HUES48 (cell line): ENCODE results near the gene TRPC5OS.

ENCODE experiments used
- H3K27ac ChIP-seq: one replicate; pipeline ENCODE4 v1.7.0; 2013; ENCODE audit warnings: low read depth, low read length, inconsistent platforms
- H3K27me3 ChIP-seq: 2 replicates; pipeline ENCODE4 v1.6.1; 2013; ENCODE audit warnings: mild to moderate bottlenecking, low read length; ENCODE audit not compliant: control insufficient read depth, insufficient read depth
- H3K36me3 ChIP-seq: 2 replicates; pipeline ENCODE4 v1.6.1; 2013; ENCODE audit warnings: low read length; ENCODE audit not compliant: control insufficient read depth, insufficient read depth
- H3K4me1 ChIP-seq: 2 replicates; pipeline ENCODE4 v1.6.1; 2013; ENCODE audit warnings: mild to moderate bottlenecking, low read length; ENCODE audit not compliant: control insufficient read depth, insufficient read depth
- H3K4me3 ChIP-seq: 2 replicates; pipeline ENCODE4 v1.5.1; 2013; ENCODE audit warnings: mild to moderate bottlenecking, low read depth, low read length
- H3K9ac ChIP-seq: 2 replicates; pipeline ENCODE4 v1.6.1; 2013; ENCODE audit warnings: mild to moderate bottlenecking, low read depth, low read length, moderate library complexity
- H3K9me3 ChIP-seq: 2 replicates; pipeline ENCODE4 v1.6.1; 2013; ENCODE audit warnings: low read length; ENCODE audit not compliant: control insufficient read depth, insufficient read depth

The TRPC5OS gene

DNA sequence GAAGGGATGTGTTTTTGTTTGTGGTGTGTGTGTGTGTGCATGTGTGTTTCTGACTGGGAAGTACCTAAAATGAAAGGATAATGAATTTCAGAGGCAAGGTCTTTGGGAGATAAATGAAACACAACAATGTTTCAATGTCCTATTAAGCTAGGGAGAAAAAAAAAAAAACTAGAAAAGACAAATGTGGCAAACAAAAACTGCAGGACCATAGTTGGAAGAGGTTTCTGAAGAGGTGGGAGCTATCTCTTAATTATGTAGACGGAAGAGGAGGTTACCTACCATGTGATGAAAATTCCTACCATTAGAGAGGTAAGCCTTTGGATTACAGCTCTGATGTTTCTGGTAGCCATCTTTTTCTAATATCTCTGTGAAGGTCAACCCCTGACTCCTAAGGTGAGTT lies at the start of gene TRPC5OS:
TRPC5OS (plus strand) TSS at position 301 of the 400 bp plus-strand sequence. CDS start 25,669 bp downstream, outside the sequence.
- no peak within 1 kb of the TSS for H3K4me3 ChIP-seq
- H3K9ac ChIP-seq = no peak within 1 kb of the TSS
- H3K4me1 ChIP-seq = no peaks in the 10 kb centered on the region
- H3K27me3 ChIP-seq = no peaks in the 10 kb centered on the region; the same call in none of the 2 replicates
- no peaks in the 10 kb centered on the region for H3K9me3 ChIP-seq
- H3K36me3 ChIP-seq = no peaks in the 10 kb centered on the region
- H3K27ac ChIP-seq = no peak within 1 kb of the TSS

GRCh38 chrX:111829345-111829744 lies 46.6 kb upstream of the TRPC5OS start:
- H3K4me1 ChIP-seq = peaks cover 7% of the 10 kb centered on the region
- peaks cover 10% of the 10 kb centered on the region; the same call in 1 of the 2 replicates for H3K27me3 ChIP-seq
- H3K9ac ChIP-seq = no peak overlapping the region
- no peak overlapping the region for H3K27ac ChIP-seq
- H3K9me3 ChIP-seq = peaks cover 8% of the 10 kb centered on the region
- H3K36me3 ChIP-seq = no peaks in the 10 kb centered on the region
- no peak overlapping the region for H3K4me3 ChIP-seq

GRCh38 chrX:111830571-111830970 lies 45.4 kb upstream of the TRPC5OS start:
- H3K4me3 ChIP-seq = no peak overlapping the region
- peaks cover 10% of the 10 kb centered on the region; the same call in 1 of the 2 replicates for H3K27me3 ChIP-seq
- H3K9ac ChIP-seq = no peak overlapping the region
- H3K36me3 ChIP-seq = no peaks in the 10 kb centered on the region
- no peak overlapping the region for H3K27ac ChIP-seq
- peaks cover 8% of the 10 kb centered on the region for H3K9me3 ChIP-seq
- peaks cover 7% of the 10 kb centered on the region for H3K4me1 ChIP-seq

- peaks cover 10% of the 10 kb centered on the region; the same call in 1 of the 2 replicates for H3K27me3 ChIP-seq
- H3K36me3 ChIP-seq = no peaks in the 10 kb centered on the region
- no peak overlapping the region for H3K4me3 ChIP-seq
- peaks cover 8% of the 10 kb centered on the region for H3K9me3 ChIP-seq
- 0 out of 2 replicates have a peak, but pooled peaks cover under 1% of the 10 kb centered on the region for H3K4me1 ChIP-seq
- H3K27ac ChIP-seq = no peak overlapping the region
- no peak overlapping the region for H3K9ac ChIP-seq
Measured at GRCh38 chrX:111831343-111831742, 44.6 kb upstream of the TRPC5OS start.

GRCh38 chrX:111837197-111837596 lies 38.8 kb upstream of the TRPC5OS start:
- no peaks in the 10 kb centered on the region for H3K4me1 ChIP-seq
- H3K9ac ChIP-seq = no peak overlapping the region
- no peaks in the 10 kb centered on the region for H3K36me3 ChIP-seq
- H3K4me3 ChIP-seq = no peak overlapping the region
- no peak overlapping the region for H3K27ac ChIP-seq
- H3K27me3 ChIP-seq = no peaks in the 10 kb centered on the region; the same call in 1 of the 2 replicates
- no peaks in the 10 kb centered on the region for H3K9me3 ChIP-seq

- Histone ChIP-seq H3K36me3 (no peaks in the 10 kb centered on the region), H3K9ac (no peak overlapping the region), H3K4me3 (no peak overlapping the region), H3K27ac (no peak overlapping the region), H3K9me3 (no peaks in the 10 kb centered on the region), H3K4me1 (no peaks in the 10 kb centered on the region), H3K27me3 (0 out of 2 replicates have a peak, but pooled peaks cover 9% of the 10 kb centered on the region)
Measured at GRCh38 chrX:111847491-111848133, 28.4 kb upstream of the TRPC5OS start.

DNA sequence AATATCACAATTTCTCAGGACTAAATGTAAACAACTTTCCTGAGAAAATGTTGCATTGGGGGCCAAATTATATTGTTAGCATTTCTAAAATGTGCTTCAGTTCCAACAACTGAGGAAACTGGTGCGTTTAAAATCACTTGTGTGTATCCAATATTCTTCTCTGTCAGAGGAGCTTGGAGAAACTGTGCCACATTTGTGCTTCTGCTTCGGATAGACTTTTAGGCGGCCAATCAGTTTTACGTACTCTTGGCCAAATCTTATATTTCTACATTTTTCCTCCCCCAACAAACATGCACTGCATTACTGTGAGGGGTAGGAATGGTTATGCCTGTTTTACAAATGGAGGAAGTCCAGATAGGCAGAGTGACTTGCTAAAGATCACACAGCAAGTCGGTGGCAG lies 27.4 kb upstream of the TRPC5OS start:
- peaks cover 9% of the 10 kb centered on the region; the same call in 1 of the 2 replicates for H3K27me3 ChIP-seq
- no peaks in the 10 kb centered on the region for H3K9me3 ChIP-seq
- H3K4me1 ChIP-seq = no peaks in the 10 kb centered on the region

GRCh38 chrX:111850975-111851374 lies 25.0 kb upstream of the TRPC5OS start:
- Histone ChIP-seq H3K27me3 (peaks cover 5% of the 10 kb centered on the region; the same call in 1 of the 2 replicates), H3K27ac (no peak overlapping the region), H3K9me3 (no peaks in the 10 kb centered on the region), H3K9ac (no peak overlapping the region), H3K4me3 (no peak overlapping the region), H3K36me3 (no peaks in the 10 kb centered on the region), H3K4me1 (no peaks in the 10 kb centered on the region)

More for the DNA sequence above, 27.4 kb upstream of the TRPC5OS start:
- H3K36me3 ChIP-seq = no peaks in the 10 kb centered on the region
- H3K27ac ChIP-seq = no peak overlapping the region
- H3K4me3 ChIP-seq = no peak overlapping the region
- no peak overlapping the region for H3K9ac ChIP-seq

DNA sequence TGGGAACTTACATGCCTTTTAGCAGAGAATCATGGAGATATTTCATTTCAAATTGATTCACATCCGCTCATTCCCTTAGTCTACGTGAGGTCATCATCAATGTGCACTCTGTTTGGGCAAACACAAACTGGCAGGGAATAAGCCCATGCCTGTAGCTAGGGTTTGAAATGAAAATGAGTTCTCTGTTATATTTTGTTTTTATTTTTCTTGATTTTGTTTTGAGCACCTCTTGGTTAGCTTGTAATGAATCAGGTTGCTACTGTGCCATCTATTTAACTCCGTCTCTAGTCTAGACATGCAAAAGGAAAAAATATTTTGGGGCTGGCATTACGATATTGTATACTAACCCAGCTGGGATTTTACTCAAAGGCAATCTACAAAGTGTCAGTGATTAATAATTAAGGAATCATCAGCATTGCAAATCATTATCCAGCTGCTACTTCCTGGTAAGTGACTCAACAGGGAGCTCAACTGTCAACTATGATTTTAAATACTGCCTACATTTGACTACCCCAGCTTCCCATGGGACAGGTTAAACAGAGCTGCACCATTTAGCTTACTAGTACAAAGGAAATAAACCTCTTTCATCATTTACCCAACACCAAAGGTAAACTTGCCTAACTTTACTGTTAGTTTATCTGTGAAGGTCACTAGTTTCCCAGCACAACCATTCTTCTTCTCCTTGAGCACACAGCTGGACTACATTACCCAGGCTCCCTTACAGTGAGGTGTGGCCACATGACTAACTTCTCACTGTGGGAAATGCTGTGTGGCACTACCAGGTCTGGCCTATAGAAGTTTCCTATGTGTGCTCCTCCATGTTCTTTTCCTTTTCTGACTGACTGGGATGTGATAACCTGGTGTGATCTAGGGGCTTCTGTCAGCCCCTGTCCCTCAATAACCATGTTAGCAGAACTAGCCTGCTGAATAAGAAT lies 21.2 kb upstream of the TRPC5OS start:
- no peak overlapping the region for H3K4me3 ChIP-seq
- no peak overlapping the region for H3K27ac ChIP-seq
- H3K27me3 ChIP-seq = peaks cover 2% of the 10 kb centered on the region; the same call in 1 of the 2 replicates
- H3K9ac ChIP-seq = no peak overlapping the region
- no peaks in the 10 kb centered on the region for H3K36me3 ChIP-seq
- no peaks in the 10 kb centered on the region for H3K4me1 ChIP-seq
- no peaks in the 10 kb centered on the region for H3K9me3 ChIP-seq

DNA sequence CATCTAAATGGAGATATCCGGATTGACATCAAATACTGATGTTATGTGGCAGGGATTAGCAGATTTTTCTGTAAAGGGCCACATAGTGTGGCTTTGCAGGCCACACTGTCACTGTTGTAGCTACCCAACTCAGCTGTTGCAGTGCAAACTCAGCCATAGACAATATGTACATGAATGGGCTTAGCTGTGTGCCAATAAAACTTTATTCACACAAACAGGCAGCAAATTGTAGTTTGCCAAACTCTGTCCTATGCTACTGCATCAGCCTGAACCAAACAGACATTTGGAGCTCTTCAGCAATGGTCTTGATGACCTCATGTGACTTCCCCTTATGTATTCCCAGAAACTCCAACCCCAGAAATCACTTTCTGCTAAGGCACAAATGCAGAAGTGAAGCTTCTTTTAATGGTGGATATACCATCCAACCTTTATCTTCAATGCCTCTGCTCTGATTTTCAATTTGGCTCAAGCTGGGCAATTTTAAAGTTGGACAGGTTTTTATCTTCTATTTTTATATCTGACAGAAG lies 18.4 kb upstream of the TRPC5OS start:
- no peaks in the 10 kb centered on the region for H3K9me3 ChIP-seq
- H3K27me3 ChIP-seq = peaks cover 2% of the 10 kb centered on the region; the same call in 1 of the 2 replicates
- no peak overlapping the region for H3K27ac ChIP-seq

More for the DNA sequence above, 18.4 kb upstream of the TRPC5OS start:
- Histone ChIP-seq H3K4me1 (no peaks in the 10 kb centered on the region), H3K9ac (no peak overlapping the region), H3K36me3 (no peaks in the 10 kb centered on the region), H3K4me3 (no peak overlapping the region)
